GM11168 (cell line): ENCODE results near the gene SH2D2A.

Source experiments
- in situ Hi-C: fragments of 300-500 bp; cut with MboI; formaldehyde crosslinking; loops from one replicate; pipeline ENCODE4 v1.12.0; 2022; ENCODE audit warnings: low sequenced_read_pairs; ENCODE audit not compliant: unreplicated experiment

Gene SH2D2A

GRCh38 chr1:156805766-156806511 is 10.7 kb downstream of the SH2D2A start:
- in situ Hi-C loops, result no loop called here

- in situ Hi-C loops, result no loop called here
Observed at GRCh38 chr1:156804572-156805243, 11.9 kb downstream of the SH2D2A start.

GRCh38 chr1:156804026-156804425 is 12.6 kb downstream of the SH2D2A start:
- in situ Hi-C loops, result no loop called here

GRCh38 chr1:156803086-156803851 is 13.4 kb downstream of the SH2D2A start:
- in situ Hi-C loops, result no loop called here

- in situ Hi-C loops, result no loop called here
Observed at GRCh38 chr1:156802421-156802935, 14.2 kb downstream of the SH2D2A start.

- in situ Hi-C loops, result no loop called here
Observed at GRCh38 chr1:156801409-156802121, 15.1 kb downstream of the SH2D2A start.

- in situ Hi-C loops, result no loop called here
Observed at GRCh38 chr1:156797212-156797871, 19.3 kb downstream of the SH2D2A start.

- in situ Hi-C loops, result no loop called here
Observed at GRCh38 chr1:156796340-156797097, 20.1 kb downstream of the SH2D2A start.

- in situ Hi-C loops, result no loop called here
Observed at GRCh38 chr1:156795787-156796186, 20.9 kb downstream of the SH2D2A start.

- in situ Hi-C loops, result no loop called here
Observed at GRCh38 chr1:156795374-156795733, 21.3 kb downstream of the SH2D2A start.

GRCh38 chr1:156794506-156795373 is 21.9 kb downstream of the SH2D2A start:
- in situ Hi-C loops, result no loop called here

GRCh38 chr1:156789621-156790318 is 26.9 kb downstream of the SH2D2A start:
- in situ Hi-C loops, result no loop called here

- in situ Hi-C loops, result no loop called here
Observed at GRCh38 chr1:156788136-156788535, 28.5 kb downstream of the SH2D2A start.

GRCh38 chr1:156786640-156787039 is 30.0 kb downstream of the SH2D2A start:
- in situ Hi-C loops, result no loop called here

- in situ Hi-C loops, result no loop called here
Observed at GRCh38 chr1:156785458-156785857, 31.2 kb downstream of the SH2D2A start.

- in situ Hi-C loops, result no loop called here
Observed at GRCh38 chr1:156781585-156782186, 35.0 kb downstream of the SH2D2A start.

- in situ Hi-C loops, result no loop called here
Observed at GRCh38 chr1:156777573-156777972, 39.1 kb downstream of the SH2D2A start.
